Panc1 (cell line): ENCODE measurements around the gene NPY1R.

ENCODE experiments used
- CTCF ChIP-seq: fragments of 450-650 bp; IDR thresholded peaks from 2 replicates; pipeline ENCODE4 v1.5.1; 2017; ENCODE audit warnings: mild to moderate bottlenecking
- POLR2AphosphoS5 ChIP-seq: IDR thresholded peaks from 2 replicates; pipeline ENCODE4 v1.6.1; 2012; ENCODE audit warnings: mild to moderate bottlenecking, low read depth, low read length, moderate library complexity
- REST ChIP-seq, 2 experiments: IDR thresholded peaks; 2 replicates each; pipeline ENCODE4 v1.6.1; 2011 to 2012; ENCODE audit warnings: low read depth in 2 of 2, control low read depth in 1 of 2, low read length in 1 of 2, mild to moderate bottlenecking in 1 of 2, moderate library complexity in 1 of 2; ENCODE audit not compliant: insufficient read depth in 1 of 2

- TF ChIP-seq CTCF (no peak), POLR2AphosphoS5 (no peak), REST (IDR thresholded peaks at IDR 0.05; ENCODE audit: insufficient read depth in 1 of 2, low read depth in 2 of 2, low read length in 1 of 2) (no peak)
These were observed 37.3 kb downstream of the NPY1R start for GRCh38 chr4:163295138-163295537.
